GM12872 (cell line): Measurements from ENCODE around the gene MISP3.

Experiments used
- CTCF ChIP-seq: IDR thresholded peaks from 3 replicates; pipeline ENCODE4 v1.5.1; 2011; ENCODE audit warnings: low read depth, mild to moderate bottlenecking, low read length, moderate library complexity; ENCODE audit not compliant: insufficient read depth

The MISP3 gene

GRCh38 chr19:14086098-14086497, 13.5 kb downstream of the MISP3 start:
- no peak for TF ChIP-seq CTCF

GRCh38 chr19:14088634-14089411, 16.2 kb downstream of the MISP3 start:
- no peak for TF ChIP-seq CTCF

- TF ChIP-seq CTCF, result 0 out of 3 replicates have a peak, but pooled peaks have one; percentile 21
These were observed 16.8 kb downstream of the MISP3 start for GRCh38 chr19:14089412-14089661.

DNA sequence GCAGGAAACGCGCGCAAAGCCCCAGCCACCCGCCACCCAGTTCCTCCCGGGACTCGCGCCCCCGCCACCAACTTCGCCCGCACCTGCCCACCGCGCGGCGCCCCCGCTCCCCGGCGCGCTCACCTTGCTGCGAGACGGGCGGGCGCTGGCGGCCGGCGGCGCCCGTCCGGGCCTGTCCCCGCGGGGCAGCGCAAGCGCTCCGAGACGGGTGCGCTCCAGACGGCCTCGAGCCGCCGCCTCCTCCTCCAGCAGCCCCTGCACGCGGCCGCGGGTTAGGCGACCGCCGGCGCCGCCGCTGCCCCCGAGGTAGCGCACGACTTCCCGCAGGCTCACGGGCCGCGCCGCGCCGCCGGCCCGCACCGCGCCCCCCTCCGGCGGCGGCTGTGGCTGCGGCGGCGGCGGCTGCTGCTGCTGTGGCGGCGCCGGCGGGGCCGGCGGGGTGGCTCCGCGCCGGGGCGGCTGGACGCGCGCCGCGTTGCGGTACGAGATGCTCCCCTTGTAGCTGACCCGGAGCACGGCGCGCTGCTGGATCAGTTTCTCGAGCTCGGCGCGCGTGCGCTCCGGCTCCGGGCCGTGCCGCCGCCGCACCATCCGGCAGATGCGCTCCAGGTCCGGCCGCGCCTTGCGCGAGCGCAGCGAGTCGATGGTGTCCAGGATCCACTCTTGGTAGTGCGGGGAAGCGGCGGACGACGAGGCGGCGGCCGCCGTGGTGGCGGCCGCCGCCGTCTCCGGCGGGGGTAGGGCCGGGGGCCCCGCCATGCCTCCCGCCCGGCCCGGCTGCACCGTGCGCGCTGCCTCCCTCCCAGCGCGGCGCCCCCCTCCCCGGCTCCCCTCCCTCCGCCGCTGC, 17.3 kb downstream of the MISP3 start:
- no peak for TF ChIP-seq CTCF

DNA sequence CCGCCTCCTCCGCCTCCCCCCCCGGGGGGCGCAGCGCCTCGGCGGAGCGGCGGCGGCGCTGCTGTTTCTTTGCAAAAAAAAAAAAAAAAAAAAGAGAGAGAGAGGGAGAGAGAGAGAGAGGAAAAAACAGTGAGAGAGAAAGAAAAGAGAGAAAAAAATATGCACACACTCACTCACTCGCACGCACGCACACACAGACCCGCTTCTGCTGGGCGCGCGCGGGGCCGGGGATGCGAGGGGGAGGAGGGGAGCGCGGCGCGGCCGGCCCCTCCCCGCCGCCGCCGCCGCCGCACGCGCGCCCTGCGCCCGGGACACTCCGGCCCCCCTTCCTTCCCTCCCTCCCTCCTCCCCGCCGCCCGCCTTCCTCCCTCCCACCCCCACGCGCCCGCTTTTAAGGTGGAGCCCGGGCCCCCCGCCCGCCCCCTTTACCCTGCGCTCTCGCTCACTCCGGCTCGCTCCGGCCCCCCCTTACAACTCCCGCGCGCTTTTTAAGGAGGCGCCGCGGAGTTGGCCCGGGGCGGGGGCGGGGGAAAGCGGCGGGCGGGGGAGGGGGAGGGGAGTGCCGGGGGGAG, 18.0 kb downstream of the MISP3 start, which contains the start of gene SAMD1:
SAMD1 (minus strand) TSS at position 243 of the 572 bp plus-strand sequence.
- no peak for TF ChIP-seq CTCF

- TF ChIP-seq CTCF, result peak; percentile 24; the same call in 1 of the 3 replicates
These were observed 18.7 kb downstream of the MISP3 start for GRCh38 chr19:14091081-14091812.
